ENCODE measurements around the gene PHF20.
"Not testable (repeated sequence)": the region's sequence is repeated elsewhere in the genome, so short reads cannot be mapped to it uniquely, and the experiment has no call there.

PHF20 gene

DNA sequence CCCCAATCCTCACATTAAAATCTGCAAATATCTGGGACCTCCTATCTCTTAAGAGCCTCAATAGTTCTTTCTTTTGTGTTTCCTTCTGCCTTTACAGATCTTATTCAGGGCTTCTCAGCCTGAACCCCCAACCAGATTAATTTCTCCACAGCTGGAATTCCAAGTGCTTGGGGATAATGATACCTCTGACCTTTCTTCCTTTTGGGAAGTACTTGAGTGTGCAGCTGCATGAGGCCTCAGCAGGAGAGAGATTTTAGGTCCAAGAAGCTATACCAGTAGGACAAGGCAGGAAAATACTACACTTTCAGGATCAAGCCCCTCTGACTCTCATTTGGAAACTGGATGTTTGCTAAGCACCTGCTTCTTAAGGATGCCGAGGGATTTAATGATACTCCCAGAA, 2.6 kb downstream of the PHF20 start:
- FAIRE-seq = no peak
- TF ChIP-seq, protein P1, sequence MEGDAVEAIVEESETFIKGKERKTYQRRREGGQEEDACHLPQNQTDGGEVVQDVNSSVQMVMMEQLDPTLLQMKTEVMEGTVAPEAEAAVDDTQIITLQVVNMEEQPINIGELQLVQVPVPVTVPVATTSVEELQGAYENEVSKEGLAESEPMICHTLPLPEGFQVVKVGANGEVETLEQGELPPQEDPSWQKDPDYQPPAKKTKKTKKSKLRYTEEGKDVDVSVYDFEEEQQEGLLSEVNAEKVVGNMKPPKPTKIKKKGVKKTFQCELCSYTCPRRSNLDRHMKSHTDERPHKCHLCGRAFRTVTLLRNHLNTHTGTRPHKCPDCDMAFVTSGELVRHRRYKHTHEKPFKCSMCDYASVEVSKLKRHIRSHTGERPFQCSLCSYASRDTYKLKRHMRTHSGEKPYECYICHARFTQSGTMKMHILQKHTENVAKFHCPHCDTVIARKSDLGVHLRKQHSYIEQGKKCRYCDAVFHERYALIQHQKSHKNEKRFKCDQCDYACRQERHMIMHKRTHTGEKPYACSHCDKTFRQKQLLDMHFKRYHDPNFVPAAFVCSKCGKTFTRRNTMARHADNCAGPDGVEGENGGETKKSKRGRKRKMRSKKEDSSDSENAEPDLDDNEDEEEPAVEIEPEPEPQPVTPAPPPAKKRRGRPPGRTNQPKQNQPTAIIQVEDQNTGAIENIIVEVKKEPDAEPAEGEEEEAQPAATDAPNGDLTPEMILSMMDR (IDR thresholded peaks at IDR 0.05; ENCODE audit: insufficient read depth, missing control alignments) = no peak
- no peak for DNase-seq (ENCODE audit: insufficient read length, low spot score)

DNA sequence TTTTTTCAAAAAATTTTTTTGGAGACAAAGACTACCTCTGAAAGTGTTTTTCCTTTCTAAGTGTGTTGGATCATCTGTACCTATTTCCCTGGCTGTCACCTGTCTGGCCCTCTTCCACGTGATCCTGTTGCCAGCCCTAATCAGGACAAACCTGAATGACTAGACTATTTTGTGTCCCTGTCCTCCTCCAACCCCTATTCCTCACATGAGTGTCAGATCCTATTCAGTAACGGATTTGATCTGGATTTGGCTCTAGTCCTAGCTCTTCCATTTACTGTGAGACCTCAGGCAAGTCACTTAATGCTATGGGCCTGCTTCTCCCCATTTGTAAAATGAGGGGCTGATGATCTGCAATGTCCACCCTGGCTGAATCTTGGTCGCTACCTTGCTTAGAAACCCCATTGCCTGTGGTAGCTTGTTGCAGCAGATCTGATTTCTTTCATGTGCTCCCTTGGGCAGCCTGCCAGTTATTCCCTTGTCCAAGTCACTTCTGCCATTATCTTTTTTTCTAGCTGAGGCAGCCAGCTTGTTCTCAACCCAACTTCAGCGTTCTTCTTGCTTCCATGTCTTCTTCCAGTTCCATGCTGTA, 4.8 kb downstream of the PHF20 start:
- TF ChIP-seq, protein P1 (IDR thresholded peaks at IDR 0.05; ENCODE audit: insufficient read depth, missing control alignments) = no peak
- DNase-seq (ENCODE audit: insufficient read length, low spot score) (no peak), FAIRE-seq (no peak)

DNA sequence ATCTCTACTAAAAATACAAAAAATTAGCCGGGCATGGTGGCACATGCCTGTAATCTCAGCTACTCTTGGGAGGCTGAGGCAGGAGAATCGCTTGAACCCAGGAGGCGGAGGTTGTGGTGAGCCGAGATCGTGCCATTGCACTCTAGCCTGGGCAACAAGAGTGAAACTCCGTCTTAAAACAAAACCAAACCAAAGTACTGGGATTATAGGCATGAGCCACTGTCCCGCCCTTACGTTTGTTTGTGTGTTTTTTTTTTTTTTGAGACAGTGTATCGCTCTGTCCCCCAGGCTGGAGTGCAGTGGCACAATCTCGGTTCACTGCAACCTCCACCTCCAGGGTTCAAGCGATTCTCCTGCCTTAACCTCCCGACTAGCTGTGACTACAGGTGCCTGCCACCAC, 12.0 kb downstream of the PHF20 start:
- FAIRE-seq; DNase-seq (ENCODE audit: insufficient read length, low spot score): not testable (repeated sequence)

DNA sequence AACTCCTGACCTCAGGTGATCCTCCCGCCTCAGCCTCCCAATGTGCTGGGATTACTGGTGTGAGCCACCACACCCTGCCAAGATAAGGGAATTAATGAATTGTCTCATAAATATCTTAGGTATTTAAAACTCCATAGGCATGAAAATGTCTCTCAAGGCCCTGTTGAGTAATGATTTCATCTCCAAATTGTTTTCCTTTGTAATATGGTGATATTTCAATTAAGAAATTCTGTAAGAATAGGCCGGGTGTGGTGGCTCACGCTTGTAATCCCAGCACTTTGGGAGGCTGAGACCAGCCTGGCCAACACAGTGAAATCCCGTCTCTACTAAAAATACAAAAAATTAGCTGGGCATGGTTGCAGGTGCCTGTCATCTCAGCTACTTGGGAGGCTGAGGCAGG, 13.7 kb downstream of the PHF20 start:
- FAIRE-seq; DNase-seq (ENCODE audit: insufficient read length, low spot score): not testable (repeated sequence)

DNA sequence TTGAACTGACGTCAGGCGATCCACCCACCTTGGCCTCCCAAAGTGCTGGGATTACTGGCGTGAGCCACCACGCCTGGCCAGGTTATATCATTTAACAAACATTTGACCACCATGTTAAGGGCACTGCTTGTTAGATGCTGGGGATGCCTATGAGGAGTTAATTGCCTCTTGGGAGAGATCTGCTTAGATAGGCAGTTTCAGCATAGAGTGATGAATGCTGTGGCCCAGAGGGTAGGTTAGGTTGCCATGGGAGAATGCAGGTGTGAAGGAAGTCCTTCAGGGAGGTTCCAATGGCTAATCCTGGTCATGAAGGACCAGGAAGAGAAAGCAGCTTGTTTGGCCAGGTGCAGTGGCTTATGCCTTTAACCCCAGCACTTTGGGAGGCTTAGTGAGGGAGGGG, 17.0 kb downstream of the PHF20 start:
- FAIRE-seq (no peak), DNase-seq (ENCODE audit: insufficient read length, low spot score) (no peak)
- TF ChIP-seq, protein P1 (IDR thresholded peaks at IDR 0.05; ENCODE audit: insufficient read depth, missing control alignments) = no peak

DNA sequence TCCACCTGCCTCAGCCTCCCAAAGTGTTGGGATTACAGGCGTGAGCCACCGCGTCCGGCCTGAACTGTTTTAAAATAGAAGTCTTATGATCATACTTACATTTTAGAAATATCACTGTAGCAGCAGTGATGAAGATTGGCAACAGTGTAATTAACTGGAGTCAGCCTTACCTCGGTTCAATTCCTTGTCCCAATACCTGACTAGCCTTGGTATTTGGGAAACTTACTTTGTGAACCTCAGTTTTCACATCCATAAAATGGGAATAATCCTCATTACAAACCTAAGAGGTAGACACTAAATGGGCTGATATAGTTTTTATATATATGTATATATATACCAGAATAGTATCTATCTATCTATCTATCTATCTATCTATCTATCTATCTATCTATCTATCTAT, 19.3 kb downstream of the PHF20 start:
- no peak for DNase-seq (ENCODE audit: insufficient read length, low spot score)
- TF ChIP-seq, protein P1 (IDR thresholded peaks at IDR 0.05; ENCODE audit: insufficient read depth, missing control alignments) = no peak
- no peak for FAIRE-seq

DNA sequence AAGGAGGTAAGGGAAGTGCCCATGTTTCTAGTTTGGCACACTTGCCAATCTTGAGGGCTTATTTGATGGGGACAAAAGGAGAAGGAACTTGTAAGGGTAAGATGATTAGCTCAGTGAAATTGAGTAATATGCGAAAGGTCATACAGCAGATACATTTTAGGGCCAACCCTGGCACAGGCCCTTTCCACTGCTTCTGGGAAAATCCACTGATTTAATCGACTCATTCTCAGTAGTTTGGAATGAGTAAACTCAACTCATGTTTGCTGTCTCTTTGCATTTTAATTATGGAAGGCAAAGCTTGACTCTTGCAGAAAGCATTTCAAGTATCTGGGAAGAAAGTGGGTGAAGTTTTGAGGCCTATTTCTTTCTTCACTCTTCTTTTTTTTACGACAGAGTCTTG, 20.0 kb downstream of the PHF20 start:
- TF ChIP-seq, protein P1 (IDR thresholded peaks at IDR 0.05; ENCODE audit: insufficient read depth, missing control alignments) = no peak
- FAIRE-seq (no peak), DNase-seq (ENCODE audit: insufficient read length, low spot score) (no peak)

DNA sequence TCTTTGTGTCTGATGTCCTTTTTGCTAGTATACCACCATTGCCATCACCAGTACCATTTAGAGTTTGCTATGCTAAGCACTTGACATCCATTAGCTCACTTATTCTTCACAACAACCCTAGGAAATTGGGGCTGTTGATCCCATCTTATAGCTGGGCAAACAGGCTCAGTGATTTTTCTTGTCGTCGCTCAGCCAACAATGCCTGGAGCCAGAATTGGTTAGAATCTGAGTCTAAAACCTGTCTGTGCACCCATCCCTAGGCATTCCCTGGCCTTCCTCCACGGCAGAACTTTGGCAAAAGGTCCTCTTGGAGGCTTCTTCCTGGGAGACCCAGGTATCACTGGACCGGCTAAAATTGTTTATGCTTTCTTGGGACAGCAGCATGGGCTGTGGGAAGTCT, 20.9 kb downstream of the PHF20 start:
- TF ChIP-seq, protein P1 (IDR thresholded peaks at IDR 0.05; ENCODE audit: insufficient read depth, missing control alignments) = no peak
- FAIRE-seq = no peak
- no peak for DNase-seq (ENCODE audit: insufficient read length, low spot score)
